ENCODE data around the gene LGR6.

Gene LGR6

GRCh38 chr1:202291961-202292712, 98.5 kb downstream of the LGR6 start:
- DNase-seq, result peak; percentile 41

DNA sequence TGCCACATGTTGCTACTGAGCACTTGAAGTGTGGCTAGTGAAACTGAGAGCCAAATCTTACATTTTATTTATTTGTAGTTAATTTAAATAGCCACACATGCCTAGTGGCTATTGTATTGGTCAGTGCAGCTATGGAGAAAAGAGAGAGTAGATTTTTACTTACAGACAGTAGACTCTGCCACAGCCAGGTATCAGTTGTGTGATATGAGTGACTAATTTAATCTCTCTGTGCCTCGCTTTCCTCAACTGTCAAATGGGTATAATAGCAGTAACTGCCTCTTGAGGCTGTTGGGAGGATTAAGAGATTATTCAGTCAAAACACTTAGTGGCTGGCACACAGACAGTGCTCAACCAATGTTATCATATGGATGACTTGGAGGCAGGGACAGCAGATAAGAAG, 99.2 kb downstream of the LGR6 start:
- no peak for DNase-seq

- DNase-seq, result no peak
Measured at GRCh38 chr1:202293569-202293968, 100.0 kb downstream of the LGR6 start.

DNA sequence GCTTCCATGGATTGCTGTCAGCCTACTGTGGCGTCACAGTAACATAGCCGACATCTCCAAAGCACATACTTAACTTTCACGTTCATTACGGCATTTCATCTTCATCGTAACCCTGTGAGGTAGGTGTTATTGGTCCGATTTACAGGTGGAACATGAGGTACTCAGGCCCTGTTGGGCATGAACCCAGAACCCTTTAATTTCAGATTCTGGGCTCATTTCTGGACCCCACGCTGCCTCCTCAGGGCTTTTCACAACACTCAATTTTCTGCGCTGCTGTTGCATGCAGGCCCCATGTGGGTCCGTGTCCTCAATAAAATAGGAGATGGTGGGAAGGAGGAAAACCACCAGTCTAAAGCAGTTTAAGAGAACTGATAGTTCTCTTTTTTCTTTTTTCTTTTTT, 108.6 kb downstream of the LGR6 start:
- DNase-seq, result no peak

DNA sequence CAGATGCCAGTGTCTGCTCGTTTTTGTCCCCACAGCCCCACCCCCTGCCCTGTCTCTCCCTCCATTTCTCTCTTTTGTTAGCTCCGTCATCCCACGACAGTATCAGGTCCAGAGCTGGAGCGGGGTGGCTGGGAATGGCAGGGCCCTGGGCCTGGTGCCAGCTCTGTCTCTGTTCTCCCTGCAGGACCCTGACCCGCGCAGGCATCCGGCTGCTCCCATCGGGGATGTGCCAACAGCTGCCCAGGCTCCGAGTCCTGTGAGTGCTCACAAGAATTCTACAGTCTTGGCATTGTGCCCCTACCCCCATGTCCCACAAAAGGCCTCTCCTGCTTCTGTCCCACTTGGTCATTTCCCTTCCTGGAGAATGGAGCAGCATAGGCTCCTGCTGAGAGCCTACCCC, 110.8 kb downstream of the LGR6 start:
- DNase-seq, result no peak

DNA sequence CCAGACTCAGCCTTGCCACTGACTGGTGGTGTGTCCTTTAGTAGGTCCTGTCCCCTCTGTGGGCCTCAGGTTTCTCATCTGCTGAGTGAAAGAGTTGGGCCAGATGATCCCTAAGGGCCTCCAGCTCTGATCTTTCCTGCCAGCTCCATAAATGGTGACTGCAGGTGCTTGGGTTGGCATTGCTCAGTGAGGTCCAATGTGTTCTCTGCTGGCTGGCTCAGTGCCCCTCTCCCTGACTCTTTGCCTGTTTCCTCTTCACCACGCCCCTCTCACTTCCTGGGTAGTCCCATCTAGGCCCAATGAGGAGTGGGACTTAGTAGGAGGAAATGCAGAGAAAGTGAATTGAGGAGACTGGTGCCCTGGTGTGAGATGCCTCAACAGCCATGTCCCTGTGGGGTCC, 111.6 kb downstream of the LGR6 start:
- no peak for DNase-seq

DNA sequence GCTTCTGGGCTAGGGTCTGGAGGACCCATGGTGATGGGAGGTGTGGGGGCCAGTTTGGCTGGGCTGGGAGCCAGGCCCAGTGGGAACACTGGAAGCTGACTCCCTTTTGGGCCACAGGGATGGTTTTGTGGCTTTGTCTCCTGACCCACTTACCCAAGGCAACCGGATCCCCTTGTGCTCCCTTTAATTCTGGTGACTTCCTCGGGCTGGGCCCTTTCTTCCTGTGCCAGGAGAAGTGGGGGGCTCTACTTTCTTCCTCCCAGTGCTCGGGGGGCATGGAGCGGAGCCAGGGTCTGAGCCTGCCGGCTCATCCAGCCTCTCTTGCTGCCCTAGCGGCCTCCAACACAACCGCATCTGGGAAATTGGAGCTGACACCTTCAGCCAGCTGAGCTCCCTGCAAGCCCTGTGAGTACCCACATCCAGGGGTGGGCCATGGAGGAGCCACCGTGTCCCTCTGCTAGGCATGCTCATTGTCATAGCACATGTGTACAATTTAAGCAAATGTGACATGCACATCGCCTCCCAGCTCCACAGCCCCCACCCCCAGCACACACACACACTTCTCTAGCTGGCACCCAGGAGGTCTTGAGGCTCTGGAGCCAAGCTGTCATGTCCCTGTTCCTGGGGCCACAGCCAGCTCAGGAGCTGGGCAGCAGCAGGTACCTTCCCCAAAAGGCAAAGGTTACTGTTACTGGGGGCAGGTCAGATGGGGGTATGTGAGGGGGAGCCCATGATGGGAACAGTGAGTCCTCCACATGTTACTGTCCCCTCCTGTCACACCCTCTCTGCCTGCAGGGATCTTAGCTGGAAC, 113.1 kb downstream of the LGR6 start:
- DNase-seq, result no peak

DNA sequence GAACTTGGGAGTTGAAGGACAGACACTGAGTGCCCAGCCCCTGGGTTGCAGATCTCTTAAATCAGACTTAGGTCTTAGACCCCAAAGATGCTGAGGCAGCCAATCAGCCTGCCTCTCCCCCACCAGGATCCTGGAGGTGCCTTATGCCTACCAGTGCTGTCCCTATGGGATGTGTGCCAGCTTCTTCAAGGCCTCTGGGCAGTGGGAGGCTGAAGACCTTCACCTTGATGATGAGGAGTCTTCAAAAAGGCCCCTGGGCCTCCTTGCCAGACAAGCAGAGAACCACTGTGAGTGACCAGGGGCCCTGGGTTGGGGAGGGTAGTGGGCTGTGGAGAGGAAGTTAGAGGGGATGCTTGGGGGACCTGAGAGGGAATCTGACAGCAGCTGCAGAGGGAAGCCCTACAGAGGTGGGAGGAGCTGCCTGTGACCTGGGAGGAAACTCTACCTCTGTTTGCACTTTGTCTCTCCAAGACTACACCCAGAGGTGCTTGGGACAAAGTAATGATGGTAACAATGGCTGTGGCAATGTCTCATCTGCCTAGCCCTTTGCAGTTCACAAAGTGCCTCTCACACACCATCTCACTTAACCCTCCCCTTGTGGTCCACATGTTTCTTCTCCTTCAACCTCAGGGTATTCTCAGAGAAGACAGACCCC, 116.6 kb downstream of the LGR6 start:
- peak; percentile 23 for DNase-seq

DNA sequence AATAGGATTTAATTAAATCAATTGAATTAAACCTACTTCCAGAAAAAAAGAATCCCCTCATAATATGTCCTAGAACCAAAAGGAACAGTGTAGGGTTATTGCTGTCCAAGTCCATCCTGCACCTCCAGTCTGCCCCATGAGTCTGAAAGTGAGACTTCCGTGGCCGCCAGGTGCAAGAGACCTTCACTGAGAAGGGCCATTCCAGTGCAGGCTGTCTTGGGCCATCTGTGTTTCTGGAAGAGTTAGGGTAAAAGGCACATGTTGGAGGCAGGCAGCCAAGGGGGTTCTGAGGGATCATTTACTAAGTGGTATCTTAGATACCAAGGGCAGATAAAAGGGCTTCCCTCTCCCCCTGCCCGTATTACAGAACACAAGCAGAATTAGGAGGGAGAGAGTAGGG, 117.1 kb downstream of the LGR6 start:
- DNase-seq, result no peak

GRCh38 chr1:202311875-202312635, 118.5 kb downstream of the LGR6 start:
- no peak for DNase-seq

GRCh38 chr1:202315576-202316168, 122.1 kb downstream of the LGR6 start:
- peak; percentile 94 for DNase-seq

DNA sequence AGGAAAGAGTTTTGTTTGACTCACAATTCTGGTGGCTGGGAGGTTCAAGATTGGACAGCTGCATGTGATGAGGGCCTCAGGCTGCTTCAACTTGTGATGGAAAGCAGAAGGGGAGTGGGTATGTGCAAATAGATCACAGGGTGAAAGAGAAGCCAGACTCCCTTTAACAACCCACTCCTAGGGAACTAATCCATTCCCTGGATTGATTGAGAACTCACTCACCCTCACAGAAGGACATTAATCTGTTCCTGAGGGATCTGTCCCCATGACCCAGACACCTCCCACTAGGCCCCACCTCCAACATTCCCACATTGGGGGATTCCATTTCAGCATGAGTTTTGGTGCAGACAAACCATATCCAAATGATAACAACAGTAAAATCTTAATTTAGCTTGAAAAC, 122.6 kb downstream of the LGR6 start:
- DNase-seq, result no peak

DNA sequence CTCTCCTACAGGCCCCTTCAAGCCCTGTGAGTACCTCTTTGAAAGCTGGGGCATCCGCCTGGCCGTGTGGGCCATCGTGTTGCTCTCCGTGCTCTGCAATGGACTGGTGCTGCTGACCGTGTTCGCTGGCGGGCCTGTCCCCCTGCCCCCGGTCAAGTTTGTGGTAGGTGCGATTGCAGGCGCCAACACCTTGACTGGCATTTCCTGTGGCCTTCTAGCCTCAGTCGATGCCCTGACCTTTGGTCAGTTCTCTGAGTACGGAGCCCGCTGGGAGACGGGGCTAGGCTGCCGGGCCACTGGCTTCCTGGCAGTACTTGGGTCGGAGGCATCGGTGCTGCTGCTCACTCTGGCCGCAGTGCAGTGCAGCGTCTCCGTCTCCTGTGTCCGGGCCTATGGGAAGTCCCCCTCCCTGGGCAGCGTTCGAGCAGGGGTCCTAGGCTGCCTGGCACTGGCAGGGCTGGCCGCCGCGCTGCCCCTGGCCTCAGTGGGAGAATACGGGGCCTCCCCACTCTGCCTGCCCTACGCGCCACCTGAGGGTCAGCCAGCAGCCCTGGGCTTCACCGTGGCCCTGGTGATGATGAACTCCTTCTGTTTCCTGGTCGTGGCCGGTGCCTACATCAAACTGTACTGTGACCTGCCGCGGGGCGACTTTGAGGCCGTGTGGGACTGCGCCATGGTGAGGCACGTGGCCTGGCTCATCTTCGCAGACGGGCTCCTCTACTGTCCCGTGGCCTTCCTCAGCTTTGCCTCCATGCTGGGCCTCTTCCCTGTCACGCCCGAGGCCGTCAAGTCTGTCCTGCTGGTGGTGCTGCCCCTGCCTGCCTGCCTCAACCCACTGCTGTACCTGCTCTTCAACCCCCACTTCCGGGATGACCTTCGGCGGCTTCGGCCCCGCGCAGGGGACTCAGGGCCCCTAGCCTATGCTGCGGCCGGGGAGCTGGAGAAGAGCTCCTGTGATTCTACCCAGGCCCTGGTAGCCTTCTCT, 124.6 kb downstream of the LGR6 start:
- no peak for DNase-seq

DNA sequence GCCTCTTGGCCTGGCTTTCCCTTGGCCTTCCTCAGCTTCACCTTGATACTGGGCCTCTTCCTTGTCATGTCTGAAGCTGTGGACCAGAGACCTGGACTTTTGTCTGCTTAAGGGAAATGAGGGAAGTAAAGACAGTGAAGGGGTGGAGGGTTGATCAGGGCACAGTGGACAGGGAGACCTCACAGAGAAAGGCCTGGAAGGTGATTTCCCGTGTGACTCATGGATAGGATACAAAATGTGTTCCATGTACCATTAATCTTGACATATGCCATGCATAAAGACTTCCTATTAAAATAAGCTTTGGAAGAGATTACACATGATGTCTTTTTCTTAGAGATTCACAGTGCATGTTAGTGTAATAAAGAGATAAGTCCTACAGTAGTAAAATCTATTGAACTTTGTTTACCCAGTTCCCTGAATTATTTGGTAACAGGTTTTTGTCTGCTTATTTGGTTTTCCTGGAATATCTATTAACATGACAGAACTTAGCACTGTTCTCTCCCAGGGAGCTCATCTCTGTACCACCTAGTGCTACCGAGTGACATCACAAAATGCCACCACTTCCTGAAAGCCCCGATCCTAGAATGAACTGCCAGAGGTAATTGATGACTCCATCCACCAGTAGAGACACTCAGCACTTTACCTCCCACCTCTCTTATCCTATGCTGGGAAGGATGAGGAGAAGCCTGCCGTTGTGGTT, 125.9 kb downstream of the LGR6 start:
- DNase-seq, result no peak

DNA sequence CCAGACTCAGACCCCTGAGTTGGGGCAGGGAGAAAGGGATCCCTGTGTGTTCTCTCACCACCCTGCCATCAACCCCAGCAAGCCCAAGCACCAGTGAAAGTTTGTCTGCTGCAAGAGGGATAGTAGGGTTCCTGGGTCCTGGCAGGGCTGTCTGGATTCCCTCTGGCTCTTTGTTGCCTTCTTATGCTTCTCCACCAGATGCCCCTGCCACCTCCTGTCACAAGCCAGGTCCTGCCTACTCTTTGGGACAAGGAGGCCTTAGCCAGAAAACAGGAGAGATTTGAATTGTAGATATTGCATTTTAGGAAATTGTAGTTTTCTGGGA, 126.4 kb downstream of the LGR6 start:
- DNase-seq, result no peak

GRCh38 chr1:202323731-202324130, 130.1 kb downstream of the LGR6 start:
- DNase-seq, result no peak

DNA sequence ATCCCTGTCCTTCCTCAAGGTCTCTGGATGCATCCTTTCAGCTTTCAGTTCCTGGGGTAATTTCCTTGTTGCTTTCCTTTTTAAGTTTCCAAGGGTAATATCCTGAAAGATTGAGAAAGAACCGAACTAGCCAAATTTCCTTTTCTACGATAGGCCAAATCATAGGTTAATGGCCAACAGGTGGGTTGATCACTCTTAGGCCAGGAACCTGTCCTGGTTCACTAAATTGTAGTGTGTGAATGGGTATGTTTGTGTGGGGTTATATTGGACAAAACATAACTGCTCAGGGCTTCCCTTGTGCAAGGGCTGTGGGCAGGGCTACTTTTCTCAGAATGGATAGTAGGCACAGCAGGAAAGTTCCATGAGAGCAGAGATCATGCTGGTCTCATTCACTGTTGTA, 131.0 kb downstream of the LGR6 start:
- no peak for DNase-seq

GRCh38 chr1:202329891-202330290, 136.3 kb downstream of the LGR6 start:
- DNase-seq, result peak; percentile 48

- no peak for DNase-seq
Measured at GRCh38 chr1:202333861-202334260, 140.3 kb downstream of the LGR6 start.

DNA sequence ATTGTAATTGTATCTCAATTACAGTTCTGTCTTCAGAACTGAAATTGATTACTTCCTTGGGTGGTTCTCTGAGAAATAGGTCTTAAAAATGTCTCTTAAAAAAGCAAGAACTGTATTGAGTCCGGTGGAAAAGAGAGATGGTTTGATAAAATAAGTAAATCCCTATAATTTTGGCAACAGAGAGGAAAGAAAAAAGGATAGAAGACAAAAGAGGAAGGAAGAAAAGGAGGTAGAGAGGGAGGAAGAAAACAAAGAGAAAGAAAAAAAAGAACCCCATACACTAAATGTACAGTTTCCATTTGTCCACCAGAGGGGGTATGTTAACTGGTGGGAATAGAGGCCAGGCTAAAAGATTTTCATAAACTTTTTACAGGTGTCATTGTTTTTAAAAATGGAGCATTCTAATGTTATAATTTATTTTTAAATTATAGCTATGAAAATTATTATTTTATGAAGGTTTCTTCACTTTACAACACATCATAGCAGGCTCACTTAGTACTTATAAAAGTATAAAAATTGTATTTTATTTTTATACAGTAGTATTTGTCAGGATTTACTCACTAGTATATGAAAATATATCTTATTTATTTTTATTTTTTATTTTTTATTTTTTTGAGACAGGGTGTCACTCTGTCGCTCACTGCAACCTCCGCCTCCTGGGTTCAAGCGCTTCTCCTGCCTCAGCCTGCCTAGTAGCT, 150.2 kb downstream of the LGR6 start:
- DNase-seq, result peak; percentile 88
